GM21423 (cell line): ENCODE results near the gene MTA1.

ENCODE experiments used
- ATAC-seq: cut with Tn5 transposase; IDR thresholded peaks from one replicate; pipeline ENCODE4 v1.9.1; 2021; ENCODE audit warnings: mild to moderate bottlenecking, moderate library complexity; ENCODE audit not compliant: unreplicated experiment

MTA1 gene

GRCh38 chr14:105519946-105520698 is 100.5 kb downstream of the MTA1 start:
- ATAC-seq: no peak
